GM04504 (cell line): Measurements from ENCODE around the gene SDHAF2.
"Not testable (repeated sequence)": the region's sequence is repeated elsewhere in the genome, so short reads cannot be mapped to it uniquely, and the experiment has no call there.

Source experiments
- DNase-seq: peaks from one replicate; pipeline ENCODE4 v3.0.0-alpha.2; 2012; ENCODE audit warnings: low read depth

SDHAF2 gene

GRCh38 chr11:61476371-61476770, 46.4 kb downstream of the SDHAF2 start:
- DNase-seq, result no peak

- no peak for DNase-seq
These were observed 47.2 kb downstream of the SDHAF2 start for GRCh38 chr11:61477126-61477525.

- DNase-seq, result no peak
These were observed 47.8 kb downstream of the SDHAF2 start for GRCh38 chr11:61477727-61478148.

GRCh38 chr11:61479360-61480058, 49.6 kb downstream of the SDHAF2 start:
- DNase-seq, result not testable (repeated sequence)

- no peak for DNase-seq
These were observed 50.5 kb downstream of the SDHAF2 start for GRCh38 chr11:61480261-61480993.

GRCh38 chr11:61480994-61481335, 51.0 kb downstream of the SDHAF2 start:
- no peak for DNase-seq

- no peak for DNase-seq
These were observed 51.9 kb downstream of the SDHAF2 start for GRCh38 chr11:61481806-61482205.

GRCh38 chr11:61482513-61482912, 52.6 kb downstream of the SDHAF2 start:
- no peak for DNase-seq

- DNase-seq, result no peak
These were observed 54.6 kb downstream of the SDHAF2 start for GRCh38 chr11:61484541-61484940.

- no peak for DNase-seq
These were observed 55.2 kb downstream of the SDHAF2 start for GRCh38 chr11:61485080-61485479.

GRCh38 chr11:61486011-61486620, 56.2 kb downstream of the SDHAF2 start:
- no peak for DNase-seq

GRCh38 chr11:61486779-61487178, 56.9 kb downstream of the SDHAF2 start:
- no peak for DNase-seq

- DNase-seq, result no peak
These were observed 57.6 kb downstream of the SDHAF2 start for GRCh38 chr11:61487342-61488025.

- DNase-seq, result no peak
These were observed 58.8 kb downstream of the SDHAF2 start for GRCh38 chr11:61488651-61489291.

GRCh38 chr11:61489833-61490721, 60.2 kb downstream of the SDHAF2 start:
- no peak for DNase-seq

- no peak for DNase-seq
These were observed 61.9 kb downstream of the SDHAF2 start for GRCh38 chr11:61491736-61492395.

- no peak for DNase-seq
These were observed 64.5 kb downstream of the SDHAF2 start for GRCh38 chr11:61494381-61494961.

- no peak for DNase-seq
These were observed 66.1 kb downstream of the SDHAF2 start for GRCh38 chr11:61495801-61496601.
